HepG2 (cell line): ENCODE measurements around the gene ZNHIT6. TPM values are rescaled to one million over a fixed set of nuclear protein-coding genes. Genes with fewer than 3 reads are reported as not detected.

Experiments
- AHDC1 ChIP-seq: sonication (generic); formaldehyde crosslinking; IDR thresholded peaks from 2 replicates; pipeline ENCODE4 v1.5.1; 2020; ENCODE audit warnings: mild to moderate bottlenecking, missing genetic modification reagents, borderline replicate concordance
- ARID5B ChIP-seq: IDR thresholded peaks from 2 replicates; pipeline ENCODE4 v1.4.0; 2020; ENCODE audit warnings: mild to moderate bottlenecking, missing genetic modification reagents
- DRAP1 ChIP-seq: IDR thresholded peaks from 2 replicates; pipeline ENCODE4 v1.6.1; 2016; ENCODE audit warnings: missing genetic modification reagents, missing compliant biosample characterization
- ELF3 ChIP-seq: IDR thresholded peaks from 2 replicates; pipeline ENCODE4 v1.6.1; 2016; ENCODE audit warnings: missing genetic modification reagents, missing compliant biosample characterization
- FOSL2 ChIP-seq: sonication (generic); formaldehyde crosslinking; IDR thresholded peaks from 2 replicates; pipeline ENCODE4 v1.4.0; 2020; ENCODE audit warnings: missing genetic modification reagents
- HNF1A ChIP-seq, 2 experiments: sonication (generic) in 1 of 2; formaldehyde crosslinking in 1 of 2; IDR thresholded peaks; 2 replicates each; pipeline versions ENCODE4 v1.4.0 to v1.6.1; 2016 to 2020; ENCODE audit warnings: borderline replicate concordance in 1 of 2, low read depth in 1 of 2, mild to moderate bottlenecking in 1 of 2, missing genetic modification reagents in 1 of 2
- SIX4 ChIP-seq: sonication (generic); formaldehyde crosslinking; IDR thresholded peaks from 2 replicates; pipeline ENCODE4 v1.4.0; 2020; ENCODE audit warnings: missing genetic modification reagents
- ZFP82 ChIP-seq: sonication (generic); formaldehyde crosslinking; IDR thresholded peaks from 2 replicates; pipeline ENCODE4 v1.5.1; 2020; ENCODE audit warnings: mild to moderate bottlenecking, missing genetic modification reagents, borderline replicate concordance
- ZNF362 ChIP-seq: sonication (generic); formaldehyde crosslinking; IDR thresholded peaks from 2 replicates; pipeline ENCODE4 v1.4.0; 2020; ENCODE audit warnings: missing genetic modification reagents, mild to moderate bottlenecking, borderline replicate concordance
- ZNF556 ChIP-seq: sonication (generic); formaldehyde crosslinking; IDR thresholded peaks from 2 replicates; pipeline ENCODE4 v1.4.0; 2020; ENCODE audit warnings: mild to moderate bottlenecking, missing genetic modification reagents, borderline replicate concordance
- ZNF878 ChIP-seq: sonication (generic); formaldehyde crosslinking; IDR thresholded peaks from 2 replicates; pipeline ENCODE4 v1.8.1; 2023; ENCODE audit warnings: mild to moderate bottlenecking, missing genetic modification reagents, moderate library complexity
- polyA plus RNA-seq, 8 experiments: library from polyadenylated mRNA; depleted of rRNA in 3 of 8; stranded (reverse) in 7 of 8; unstranded in 1 of 8; fragments of >200 nt; fragmentation: Illumina TruSeq in 4 of 8; extraction: Trizol in 4 of 8; gene quantifications; 2 replicates each; pipeline versions ENCODE4 v1.2.1 to v1.2.3, GENCODE V29; 2011 to 2016; ENCODE audit warnings: low read depth in 4 of 8, missing spikeins in 1 of 8, mixed read lengths in 1 of 8; ENCODE audit not compliant: insufficient read depth in 1 of 8
- total RNA-seq, 5 experiments: library from RNA; depleted of rRNA; stranded (reverse); fragments of >200 nt; fragmentation: Illumina TruSeq; extraction: Trizol; gene quantifications; 2 replicates each; pipeline ENCODE4 v1.2.3, GENCODE V29; 2016; ENCODE audit warnings: low read depth in 1 of 5

Gene ZNHIT6
- total and polyA plus RNA-seq, 2 of the 13 experiments (the other 11 are each of a cell fraction or from before 2014, with no cell fraction given): 6.0 to 15.2 TPM

GRCh38 chr1:85629532-85629920 lies 78.7 kb downstream of the ZNHIT6 start (continued):
- TF ChIP-seq HNF1A (IDR thresholded peaks at IDR 0.05; ENCODE audit: low read depth) (peak; percentile 88), HNF1A (CRISPR knock-in tag; IDR thresholded peaks at IDR 0.05; ENCODE audit: borderline replicate concordance) (0 out of 2 replicates have a peak, but pooled peaks have one; percentile 32), SIX4 (CRISPR knock-in tag) (no peak), ARID5B (CRISPR knock-in tag) (peak; percentile 56), ZNF878 (CRISPR knock-in tag) (0 out of 2 replicates have a peak, but pooled peaks have one; percentile 7), ELF3 (no peak; the same call in 1 of the 2 replicates), ZFP82 (CRISPR knock-in tag) (0 out of 2 replicates have a peak, but pooled peaks have one; percentile 43), DRAP1 (peak; percentile 40; the same call in 1 of the 2 replicates), ZNF556 (CRISPR knock-in tag) (no peak), AHDC1 (CRISPR knock-in tag) (peak; percentile 52; the same call in 1 of the 2 replicates), FOSL2 (CRISPR knock-in tag) (peak; percentile 51; the same call in 1 of the 2 replicates), ZNF362 (peak; percentile 84)
